HepG2 (cell line): ENCODE measurements around the gene CGNL1. TPM values are rescaled to one million over a fixed set of nuclear protein-coding genes. Genes with fewer than 3 reads are reported as not detected.

ENCODE experiments used
- ATAC-seq: fragments of 200-7000 bp; cut with Tn5 transposase; 3 replicates; pipeline ENCODE4 v1.9.1; 2020; ENCODE audit warnings: mild to moderate bottlenecking, moderate library complexity
- BruUV-seq: library from RNA; stranded (reverse); fragments of 400-500 nt; replicated peaks from 2 replicates; lab custom pipeline; 2021; lab: Mats Ljungman, UMichigan
- CTCF ChIA-PET: fragments of 300-600 bp; formaldehyde crosslinking; extraction: SDS; loops from one replicate; lab custom pipeline; 2021; ENCODE audit warnings: low total read pairs, inconsistent platforms, low intra/inter-chr PET ratio; lab: Yijun Ruan, JAX
- POLR2A ChIA-PET: fragments of 350-600 bp; sonication (Branson Sonifier 250); formaldehyde crosslinking; loops from one replicate; lab custom pipeline; 2020; ENCODE audit warnings: antibody characterized with exemption, inconsistent platforms; lab: Yijun Ruan, JAX
- DNase-seq: peaks from one replicate; pipeline ENCODE4 v3.0.0-alpha.2; 2015; ENCODE audit warnings: low spot score
- FAIRE-seq: peaks from 3 replicates; lab custom pipeline; 2011; peaks lifted over from hg19 to GRCh38; lab: Jason Lieb, UNC
- H2AFZ ChIP-seq: one replicate; pipeline ENCODE4 v1.6.1; 2011; ENCODE audit warnings: low read length, inconsistent platforms
- H3K27ac ChIP-seq: fragments of 300-600 bp; 3 replicates; pipeline ENCODE4 v1.8.0; 2011; ENCODE audit warnings: mixed run types, mild to moderate bottlenecking, mixed read lengths, low read length, inconsistent platforms; ENCODE audit not compliant: insufficient read depth; ENCODE audit errors: extremely low read length
- H3K27me3 ChIP-seq, 2 experiments: fragments of 200-600 bp in 1 of 2; 2 replicates in 1 of 2; 3 replicates in 1 of 2; pipeline versions ENCODE4 v1.6.0 to v1.8.0; 2011; ENCODE audit warnings: low read length in 2 of 2, mild to moderate bottlenecking in 2 of 2, moderate library complexity in 2 of 2, inconsistent platforms in 1 of 2; ENCODE audit not compliant: insufficient read depth in 2 of 2, control insufficient read depth in 1 of 2
- H3K36me3 ChIP-seq, 2 experiments: fragments of 200-600 bp in 1 of 2; replicated peaks in 1 of 2; 2 replicates in 1 of 2; 3 replicates in 1 of 2; pipeline versions ENCODE4 v1.5.1 to v1.8.0; 2011; ENCODE audit warnings: low read length in 2 of 2, inconsistent platforms in 1 of 2; ENCODE audit not compliant: insufficient read depth in 2 of 2, control insufficient read depth in 1 of 2
- H3K4me1 ChIP-seq: 2 replicates; pipeline ENCODE4 v1.5.1; 2012; ENCODE audit warnings: low read length, inconsistent platforms; ENCODE audit not compliant: insufficient read depth
- H3K4me2 ChIP-seq: 2 replicates; pipeline ENCODE4 v1.6.0; 2011; ENCODE audit warnings: low read depth, low read length, inconsistent platforms
- H3K4me3 ChIP-seq, 3 experiments: fragments of 200-600 bp in 1 of 3; sonication (generic), shearing (Covaris generic) in 1 of 3; replicated peaks in 1 of 3; 2 replicates each; pipeline ENCODE4 v1.5.1; 2011 to 2016; ENCODE audit warnings: low read length in 3 of 3, inconsistent platforms in 2 of 3, low read depth in 2 of 3, mild to moderate bottlenecking in 2 of 3, control low read depth in 1 of 3, mixed read lengths in 1 of 3; ENCODE audit not compliant: insufficient read depth in 1 of 3
- H3K79me2 ChIP-seq: one replicate; pipeline ENCODE4 v1.6.1; 2011; ENCODE audit warnings: low read length, inconsistent platforms; ENCODE audit not compliant: insufficient read depth
- H3K9ac ChIP-seq: 2 replicates; pipeline ENCODE4 v1.6.0; 2011; ENCODE audit warnings: mild to moderate bottlenecking, low read depth, low read length, inconsistent platforms; ENCODE audit not compliant: insufficient read depth
- H3K9me3 ChIP-seq: 2 replicates; pipeline ENCODE4 v1.5.1; 2012; ENCODE audit warnings: mild to moderate bottlenecking, low read length
- H4K20me1 ChIP-seq: 2 replicates; pipeline ENCODE4 v1.6.0; 2011; ENCODE audit warnings: inconsistent platforms, mild to moderate bottlenecking, low read length, moderate library complexity; ENCODE audit not compliant: insufficient read depth
- DNMT3B ChIP-seq: conservative IDR thresholded peaks from 2 replicates; pipeline ENCODE4 v1.6.1; 2016; ENCODE audit warnings: missing biosample characterization, control low read depth
- E2F1 ChIP-seq: sonication (generic); formaldehyde crosslinking; IDR thresholded peaks from 2 replicates; pipeline ENCODE4 v1.5.0; 2020; ENCODE audit warnings: missing genetic modification reagents
- FOXM1 ChIP-seq: sonication (generic); formaldehyde crosslinking; IDR thresholded peaks from 2 replicates; pipeline ENCODE4 v1.5.0; 2020; ENCODE audit warnings: missing genetic modification reagents
- HIVEP1 ChIP-seq: sonication (generic); formaldehyde crosslinking; IDR thresholded peaks from 2 replicates; pipeline ENCODE4 v1.4.0; 2020; ENCODE audit warnings: mild to moderate bottlenecking, missing genetic modification reagents
- HNRNPUL1 ChIP-seq: fragments of 200-400 bp; formaldehyde crosslinking; IDR thresholded peaks from 2 replicates; pipeline ENCODE4 v1.6.1; 2017; ENCODE audit warnings: low read depth, mild to moderate bottlenecking, low read length, moderate library complexity
- MIER2 ChIP-seq: IDR thresholded peaks from 2 replicates; pipeline ENCODE4 v1.6.1; 2016; ENCODE audit warnings: missing biosample characterization, missing genetic modification reagents
- NBN ChIP-seq: fragments of 450-650 bp; conservative IDR thresholded peaks from 2 replicates; pipeline ENCODE4 v1.6.1; 2017
- NCOR1 ChIP-seq: fragments of 200-600 bp; sonication (generic); IDR thresholded peaks from 2 replicates; pipeline ENCODE4 v1.7.0; 2017; ENCODE audit warnings: antibody characterized with exemption, low read length, borderline replicate concordance
- PATZ1 ChIP-seq: sonication (generic); formaldehyde crosslinking; IDR thresholded peaks from 2 replicates; pipeline ENCODE4 v1.4.0; 2020; ENCODE audit warnings: missing genetic modification reagents
- RFX3 ChIP-seq: IDR thresholded peaks from 2 replicates; pipeline ENCODE4 v1.6.1; 2016; ENCODE audit warnings: missing biosample characterization, missing genetic modification reagents
- SMYD3 ChIP-seq: sonication (generic); formaldehyde crosslinking; IDR thresholded peaks from 2 replicates; pipeline ENCODE4 v1.8.1; 2023; ENCODE audit warnings: mild to moderate bottlenecking, missing genetic modification reagents
- WIZ ChIP-seq: sonication (generic); formaldehyde crosslinking; IDR thresholded peaks from 2 replicates; pipeline ENCODE4 v1.5.1; 2020; ENCODE audit warnings: mild to moderate bottlenecking, missing genetic modification reagents
- ZC3H13 ChIP-seq: sonication (generic); formaldehyde crosslinking; IDR thresholded peaks from 2 replicates; pipeline ENCODE4 v1.8.1; 2023; ENCODE audit warnings: mild to moderate bottlenecking, missing genetic modification reagents, moderate library complexity
- ZFYVE20 ChIP-seq: sonication (generic); formaldehyde crosslinking; IDR thresholded peaks from 2 replicates; pipeline ENCODE4 v1.8.0; 2023; ENCODE audit warnings: low read depth, mild to moderate bottlenecking, moderate library complexity, missing genetic modification reagents, borderline replicate concordance
- ZNF503 ChIP-seq: sonication (generic); formaldehyde crosslinking; IDR thresholded peaks from 2 replicates; pipeline ENCODE4 v1.4.0; 2020; ENCODE audit warnings: missing genetic modification reagents
- WGBS: methylation state at CpG from one replicate; pipeline ENCODE4 v1.1.6; 2017; ENCODE audit warnings: low lambda C conversion rate; 5-methylcytosine and 5-hydroxymethylcytosine counted together
- in situ Hi-C: cut with HindIII; loops from 2 replicates; pipeline ENCODE4 v1.10.0; 2017; ENCODE audit warnings: low pct_unique_long_range_greater_than_20kb; ENCODE audit not compliant: extremely low pct_ligation_motif_present
- intact Hi-C: fragments of 100-400 bp; cut with micrococcal nuclease; formaldehyde crosslinking; loops from one replicate; pipeline ENCODE4 v1.10.0; 2022; ENCODE audit not compliant: unreplicated experiment
- polyA plus RNA-seq, 8 experiments: library from polyadenylated mRNA; depleted of rRNA in 3 of 8; stranded (reverse) in 7 of 8; unstranded in 1 of 8; fragments of >200 nt; fragmentation: Illumina TruSeq in 4 of 8; extraction: Trizol in 4 of 8; gene quantifications; 2 replicates each; pipeline versions ENCODE4 v1.2.1 to v1.2.3, GENCODE V29; 2011 to 2016; ENCODE audit warnings: low read depth in 4 of 8, missing spikeins in 1 of 8, mixed read lengths in 1 of 8; ENCODE audit not compliant: insufficient read depth in 1 of 8
- total RNA-seq, 5 experiments: library from RNA; depleted of rRNA; stranded (reverse); fragments of >200 nt; fragmentation: Illumina TruSeq; extraction: Trizol; gene quantifications; 2 replicates each; pipeline ENCODE4 v1.2.3, GENCODE V29; 2016; ENCODE audit warnings: low read depth in 1 of 5

The CGNL1 gene
- total and polyA plus RNA-seq, 2 of the 13 experiments (the other 11 are each of a cell fraction or from before 2014, with no cell fraction given): 5.6 to 15.6 TPM

GRCh38 chr15:57525581-57525980 is 149.3 kb downstream of the CGNL1 start:
- no peak for DNase-seq
- Histone ChIP-seq H3K4me3 (no peak overlapping the region), H3K9me3 (no peaks in the 10 kb centered on the region), H3K79me2 (no peaks in the 10 kb centered on the region), H3K27ac (no peak overlapping the region), H2AFZ (no peak overlapping the region), H3K36me3 (peaks cover 16 to 35% of the 10 kb centered on the region in 2 experiments; a peak in 4 of 5 replicates), H4K20me1 (no peaks in the 10 kb centered on the region), H3K4me1 (no peaks in the 10 kb centered on the region)
- 95% methylated on average over 2 of the region's 2 CpGs for WGBS
- intact Hi-C loops (loop anchor here (5.0 kb wide), 1 partner anchor 48 kb away; no protein-coding TSS in a partner anchor), in situ Hi-C loops (loop anchor here (25.0 kb wide), 3 partner anchors 363 to 1038 kb away; no protein-coding TSS in a partner anchor)
- no peak for FAIRE-seq
- no peak for ATAC-seq
- no TSS peak for BruUV-seq
- POLR2A ChIA-PET: no interaction called here
- no peak for TF ChIP-seq RFX3 (CRISPR knock-in tag)
- TF ChIP-seq PATZ1 (CRISPR knock-in tag): no peak
- no peak for TF ChIP-seq NBN
- TF ChIP-seq HIVEP1 (CRISPR knock-in tag): no peak
- no peak for TF ChIP-seq E2F1 (CRISPR knock-in tag)
- no peak for TF ChIP-seq MIER2 (CRISPR knock-in tag)
- no peak for TF ChIP-seq HNRNPUL1
- no peak for TF ChIP-seq DNMT3B
- no peak for TF ChIP-seq SMYD3 (CRISPR knock-in tag)
- no peak for TF ChIP-seq ZFYVE20 (CRISPR knock-in tag)
- no peak for TF ChIP-seq WIZ (CRISPR knock-in tag)
- TF ChIP-seq NCOR1: no peak
- TF ChIP-seq ZNF503 (CRISPR knock-in tag): no peak
- TF ChIP-seq FOXM1 (CRISPR knock-in tag): no peak
- TF ChIP-seq ZC3H13 (CRISPR knock-in tag): no peak
- TF ChIP-seq, all 625 proteins: peak for 0
- Histone ChIP-seq H3K9ac (no peak overlapping the region), H3K4me2 (no peak overlapping the region), H3K27me3 (no peaks in the 10 kb centered on the region)
- CTCF ChIA-PET: interaction anchor here (1.2 kb wide), 1 partner anchor 185 kb away, joined by 4 read pairs; no protein-coding TSS in a partner anchor
